SU-DHL-6 (cell line): ENCODE measurements around the gene LRRC18.

Source experiments
- H2AFZ ChIP-seq: fragments of 200-600 bp; sonication (generic); 2 replicates; pipeline ENCODE4 v1.6.1; 2014; ENCODE audit warnings: low read depth, mild to moderate bottlenecking, moderate library complexity, mixed read lengths, antibody characterized with exemption, low read length; ENCODE audit not compliant: severe bottlenecking
- H3F3A ChIP-seq: fragments of 200-600 bp; shearing (Covaris generic); 2 replicates; pipeline ENCODE4 v1.6.0; 2016; ENCODE audit warnings: antibody characterized with exemption, mild to moderate bottlenecking; ENCODE audit not compliant: insufficient read depth
- H3K27ac ChIP-seq: fragments of 200-600 bp; sonication (generic); 2 replicates; pipeline ENCODE4 v1.5.1; 2016; ENCODE audit warnings: low read depth, mild to moderate bottlenecking, low read length, moderate library complexity, mixed read lengths
- H3K27me3 ChIP-seq: fragments of 200-600 bp; sonication (generic), shearing (Covaris generic); 2 replicates; pipeline ENCODE4 v1.6.0; 2014; ENCODE audit warnings: mild to moderate bottlenecking, low read length
- H3K36me3 ChIP-seq: fragments of 200-600 bp; sonication (generic); 2 replicates; pipeline ENCODE4 v1.6.1; 2014; ENCODE audit warnings: mild to moderate bottlenecking, low read length, mixed read lengths
- H3K4me2 ChIP-seq: fragments of 300-600, 200-600 bp; shearing (Covaris generic), sonication (generic); 2 replicates; pipeline ENCODE4 v1.6.0; 2014; ENCODE audit warnings: low read length, low read depth, mild to moderate bottlenecking; ENCODE audit not compliant: poor library complexity, severe bottlenecking
- H3K4me3 ChIP-seq: fragments of 200-600 bp; sonication (generic); 2 replicates; pipeline ENCODE4 v1.5.1; 2014; ENCODE audit warnings: antibody characterized with exemption, low read length, mild to moderate bottlenecking, mixed read lengths; ENCODE audit not compliant: insufficient read depth, poor library complexity, severe bottlenecking
- H3K79me2 ChIP-seq: fragments of 200-600 bp; sonication (generic); 2 replicates; pipeline ENCODE4 v1.6.1; 2014; ENCODE audit warnings: mild to moderate bottlenecking, low read length, moderate library complexity; ENCODE audit not compliant: insufficient read depth
- H3K9ac ChIP-seq: fragments of 200-600 bp; sonication (generic); 2 replicates; pipeline ENCODE4 v1.7.0; 2014; ENCODE audit warnings: mild to moderate bottlenecking, low read length
- H3K9me2 ChIP-seq: fragments of 200-600 bp; sonication (generic); replicated peaks from 2 replicates; pipeline ENCODE4 v1.6.1; 2014; ENCODE audit warnings: low read length; ENCODE audit not compliant: insufficient read depth
- H3K9me3 ChIP-seq: fragments of 200-600 bp; sonication (generic); 2 replicates; pipeline ENCODE4 v1.6.1; 2014; ENCODE audit warnings: low read length, mixed read lengths; ENCODE audit not compliant: insufficient read depth
- H4K20me1 ChIP-seq: fragments of 200-600 bp; sonication (generic); 2 replicates; pipeline ENCODE4 v1.6.1; 2014; ENCODE audit warnings: low read depth, mild to moderate bottlenecking, antibody characterized with exemption, low read length, moderate library complexity, mixed read lengths
- CTCF ChIP-seq: fragments of 200-600 bp; sonication (generic); IDR thresholded peaks from one replicate; pipeline ENCODE4 v1.5.1; 2017; ENCODE audit warnings: antibody characterized with exemption, mild to moderate bottlenecking, low read length, moderate library complexity; ENCODE audit not compliant: insufficient read depth, poor library complexity, severe bottlenecking
- EZH2phosphoT487 ChIP-seq: fragments of 200-600 bp; sonication (generic), shearing (Covaris generic); conservative IDR thresholded peaks from 2 replicates; pipeline ENCODE4 v1.6.1; 2018; ENCODE audit warnings: mild to moderate bottlenecking, antibody characterized with exemption, low read length, moderate library complexity, mixed read lengths

The LRRC18 gene

DNA sequence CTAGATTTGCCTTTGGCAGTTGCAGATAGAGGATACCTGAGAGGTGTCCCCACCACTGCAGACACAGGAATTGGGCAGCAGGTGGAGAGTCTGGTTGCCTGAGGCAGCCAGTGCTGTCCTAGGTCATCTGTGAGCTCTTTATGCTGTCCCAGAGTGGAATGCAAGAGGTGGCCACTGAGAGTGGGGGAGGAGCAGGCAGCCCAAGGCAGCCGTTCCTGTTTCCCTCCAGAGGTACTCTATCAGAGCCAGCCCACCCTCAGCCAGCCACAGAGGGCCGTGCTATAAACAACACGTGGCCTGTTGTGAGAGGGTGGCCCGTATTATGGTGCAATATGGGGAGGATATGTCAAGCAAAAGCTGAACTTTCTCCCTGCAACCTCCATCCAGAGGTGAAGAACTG, 8.5 kb downstream of the LRRC18 start:
- TF ChIP-seq CTCF, result no peak
- TF ChIP-seq EZH2phosphoT487, result no peak
- Histone ChIP-seq H3K9me2 (no peaks in the 10 kb centered on the region), H3K4me3 (no peak overlapping the region), H3F3A (no peaks in the 10 kb centered on the region), H3K27me3 (no peaks in the 10 kb centered on the region), H3K9ac (no peak overlapping the region), H3K9me3 (no peaks in the 10 kb centered on the region), H4K20me1 (no peaks in the 10 kb centered on the region), H2AFZ (no peak overlapping the region), H3K79me2 (no peaks in the 10 kb centered on the region), H3K36me3 (no peaks in the 10 kb centered on the region), H3K4me2 (no peak overlapping the region), H3K27ac (no peak overlapping the region)

DNA sequence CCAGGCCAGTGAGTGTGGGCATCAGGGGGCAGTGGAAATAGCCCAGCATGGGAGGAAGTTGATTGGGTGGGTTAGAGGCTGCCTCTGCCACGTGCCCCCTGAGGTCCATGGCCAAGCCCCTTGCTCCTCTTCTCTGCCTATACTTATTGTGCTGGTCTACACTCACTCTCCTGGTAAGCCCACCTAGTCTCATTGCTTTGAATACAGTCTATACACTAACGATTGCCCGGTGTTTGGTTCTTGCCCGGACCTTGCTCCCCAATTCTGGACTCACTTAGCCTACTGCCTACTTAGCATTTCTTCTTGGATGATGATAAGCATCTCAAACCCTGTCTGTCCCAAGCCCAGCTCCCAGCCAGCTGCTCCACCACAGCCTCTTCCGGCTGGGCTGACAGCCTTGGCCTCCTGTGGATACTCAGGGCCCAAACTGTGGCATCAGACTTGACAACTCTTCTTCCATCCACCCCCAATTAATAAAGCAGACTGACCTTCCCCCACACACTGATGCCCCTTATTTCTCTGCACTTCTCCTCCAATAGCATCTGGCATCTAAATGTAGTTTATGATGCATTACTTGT, 10.1 kb downstream of the LRRC18 start:
- Histone ChIP-seq H3K27me3 (no peaks in the 10 kb centered on the region), H3K36me3 (no peaks in the 10 kb centered on the region), H3K9ac (no peak overlapping the region), H2AFZ (no peak overlapping the region), H4K20me1 (no peaks in the 10 kb centered on the region), H3K4me3 (no peak overlapping the region), H3K27ac (no peak overlapping the region), H3K79me2 (no peaks in the 10 kb centered on the region), H3F3A (no peaks in the 10 kb centered on the region), H3K9me3 (no peaks in the 10 kb centered on the region), H3K9me2 (no peaks in the 10 kb centered on the region), H3K4me2 (no peak overlapping the region)
- no peak for TF ChIP-seq EZH2phosphoT487

DNA sequence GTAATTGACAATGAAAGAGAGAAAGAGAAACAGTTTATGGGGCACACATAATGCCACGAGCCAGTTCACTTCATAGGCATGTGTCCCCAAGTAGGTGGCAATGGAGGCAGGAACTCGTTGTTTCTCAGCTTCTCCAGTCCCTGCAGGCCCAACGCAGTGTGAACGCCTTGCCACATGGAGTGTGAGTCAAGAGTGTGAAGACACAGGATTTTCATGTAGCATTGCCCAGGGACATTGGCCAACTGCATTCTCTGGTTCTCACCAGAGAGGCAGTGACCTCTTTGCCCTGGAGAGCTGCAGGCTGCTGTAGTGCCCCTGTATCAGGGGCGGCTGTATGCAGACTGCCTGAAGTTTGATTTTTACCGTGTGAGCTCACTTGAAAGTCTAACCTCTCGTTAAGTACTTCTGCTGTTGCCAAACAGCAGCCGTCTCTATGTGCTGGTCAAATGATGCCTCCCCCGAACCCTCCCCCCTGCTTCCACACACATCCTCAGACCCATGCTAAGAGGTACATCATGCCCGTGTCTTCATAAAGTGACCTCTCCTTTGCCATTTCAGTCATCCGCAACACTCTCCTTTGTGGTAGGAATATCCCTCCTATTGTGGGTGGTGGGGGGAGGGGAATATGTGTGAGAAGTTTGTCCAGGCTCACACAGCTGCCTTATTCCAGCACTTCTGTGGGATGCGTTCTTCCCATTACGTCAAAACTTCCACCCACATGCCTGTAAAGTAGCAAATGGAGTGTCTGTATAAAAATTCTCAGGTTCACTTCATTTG, 12.7 kb downstream of the LRRC18 start:
- Histone ChIP-seq H3K9me3 (no peaks in the 10 kb centered on the region), H2AFZ (no peak overlapping the region), H3K27me3 (no peaks in the 10 kb centered on the region), H3K9me2 (no peaks in the 10 kb centered on the region), H3K36me3 (no peaks in the 10 kb centered on the region), H3F3A (no peaks in the 10 kb centered on the region), H3K4me3 (no peak overlapping the region), H4K20me1 (no peaks in the 10 kb centered on the region), H3K27ac (no peak overlapping the region), H3K79me2 (no peaks in the 10 kb centered on the region), H3K4me2 (no peak overlapping the region), H3K9ac (no peak overlapping the region)
- TF ChIP-seq CTCF, result no peak
- no peak for TF ChIP-seq EZH2phosphoT487

- Histone ChIP-seq H2AFZ (no peak overlapping the region), H3K4me2 (no peak overlapping the region), H3K36me3 (no peaks in the 10 kb centered on the region), H3K9ac (no peak overlapping the region), H3F3A (no peaks in the 10 kb centered on the region), H3K27me3 (no peaks in the 10 kb centered on the region), H3K9me2 (no peaks in the 10 kb centered on the region), H4K20me1 (no peaks in the 10 kb centered on the region), H3K9me3 (no peaks in the 10 kb centered on the region), H3K4me3 (no peak overlapping the region), H3K79me2 (no peaks in the 10 kb centered on the region), H3K27ac (no peak overlapping the region)
- TF ChIP-seq CTCF (no peak), EZH2phosphoT487 (no peak)
Measured at GRCh38 chr10:48926255-48926654, 13.4 kb downstream of the LRRC18 start.
